Measurements from ENCODE around the gene CCL4L2.

DNA sequence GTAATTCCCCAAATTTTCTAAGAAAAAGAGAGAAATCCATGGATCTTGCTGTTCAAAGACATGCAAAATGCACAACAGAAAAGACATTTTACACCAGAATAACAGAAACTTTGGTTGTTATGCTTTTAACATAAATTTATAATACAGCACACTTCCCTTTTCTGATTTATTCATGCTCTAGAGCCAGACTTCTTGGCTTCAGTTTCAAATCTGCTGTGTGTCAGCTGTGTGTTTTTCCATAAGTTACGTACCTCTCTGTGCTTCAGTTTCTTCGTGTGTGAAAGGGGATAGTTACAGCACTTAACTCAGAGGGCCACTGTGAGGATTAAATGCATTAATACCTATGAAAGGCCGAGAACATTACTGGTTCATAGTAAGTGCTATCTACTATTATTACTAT, 7.5 kb upstream of the CCL4L2 start:
- TF ChIP-seq EP300 (IDR thresholded peaks at IDR 0.05) (no peak), POLR2A (IDR thresholded peaks at IDR 0.05) (no peak), POLR2AphosphoS5 (IDR thresholded peaks at IDR 0.05) (no peak)
- TF ChIP-seq, protein P1, sequence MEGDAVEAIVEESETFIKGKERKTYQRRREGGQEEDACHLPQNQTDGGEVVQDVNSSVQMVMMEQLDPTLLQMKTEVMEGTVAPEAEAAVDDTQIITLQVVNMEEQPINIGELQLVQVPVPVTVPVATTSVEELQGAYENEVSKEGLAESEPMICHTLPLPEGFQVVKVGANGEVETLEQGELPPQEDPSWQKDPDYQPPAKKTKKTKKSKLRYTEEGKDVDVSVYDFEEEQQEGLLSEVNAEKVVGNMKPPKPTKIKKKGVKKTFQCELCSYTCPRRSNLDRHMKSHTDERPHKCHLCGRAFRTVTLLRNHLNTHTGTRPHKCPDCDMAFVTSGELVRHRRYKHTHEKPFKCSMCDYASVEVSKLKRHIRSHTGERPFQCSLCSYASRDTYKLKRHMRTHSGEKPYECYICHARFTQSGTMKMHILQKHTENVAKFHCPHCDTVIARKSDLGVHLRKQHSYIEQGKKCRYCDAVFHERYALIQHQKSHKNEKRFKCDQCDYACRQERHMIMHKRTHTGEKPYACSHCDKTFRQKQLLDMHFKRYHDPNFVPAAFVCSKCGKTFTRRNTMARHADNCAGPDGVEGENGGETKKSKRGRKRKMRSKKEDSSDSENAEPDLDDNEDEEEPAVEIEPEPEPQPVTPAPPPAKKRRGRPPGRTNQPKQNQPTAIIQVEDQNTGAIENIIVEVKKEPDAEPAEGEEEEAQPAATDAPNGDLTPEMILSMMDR (IDR thresholded peaks at IDR 0.05): no peak
